GM19099 (cell line): ENCODE data around the gene SSBP4.

Experiments used
- POLR2A ChIP-seq: IDR thresholded peaks from 3 replicates; pipeline ENCODE4 v1.6.1; 2011; ENCODE audit warnings: low read depth; ENCODE audit not compliant: insufficient read length; ENCODE audit errors: extremely low read depth

Gene SSBP4

GRCh38 chr19:18389726-18390064 lies 29.5 kb upstream of the SSBP4 start:
- no peak for TF ChIP-seq POLR2A

GRCh38 chr19:18390065-18390907 lies 28.9 kb upstream of the SSBP4 start:
- no peak for TF ChIP-seq POLR2A

GRCh38 chr19:18391509-18392075 lies 27.6 kb upstream of the SSBP4 start:
- TF ChIP-seq POLR2A: no peak

- TF ChIP-seq POLR2A: no peak
Observed at GRCh38 chr19:18392417-18392816, 26.8 kb upstream of the SSBP4 start.

GRCh38 chr19:18392926-18393325 lies 26.3 kb upstream of the SSBP4 start:
- no peak for TF ChIP-seq POLR2A

- TF ChIP-seq POLR2A: no peak
Observed at GRCh38 chr19:18393836-18394235, 25.4 kb upstream of the SSBP4 start.

- no peak for TF ChIP-seq POLR2A
Observed at GRCh38 chr19:18396471-18397241, 22.5 kb upstream of the SSBP4 start.

- TF ChIP-seq POLR2A: no peak
Observed at GRCh38 chr19:18397242-18398202, 21.7 kb upstream of the SSBP4 start, which contains the start of gene LRRC25. Gene LRRC25 (minus strand): TSS chr19:18397622. CDS start chr19:18396963, 659 bp downstream.

- TF ChIP-seq POLR2A: no peak
Observed at GRCh38 chr19:18399008-18399407, 20.2 kb upstream of the SSBP4 start.

- TF ChIP-seq POLR2A: no peak
Observed at GRCh38 chr19:18401580-18402112, 17.6 kb upstream of the SSBP4 start.

GRCh38 chr19:18406749-18407148 lies 12.4 kb upstream of the SSBP4 start:
- TF ChIP-seq POLR2A: no peak

GRCh38 chr19:18408053-18408476 lies 11.1 kb upstream of the SSBP4 start:
- TF ChIP-seq POLR2A: no peak

- no peak for TF ChIP-seq POLR2A
Observed at GRCh38 chr19:18412610-18413239, 6.5 kb upstream of the SSBP4 start.
